Liver (tissue), 9 donors: Measurements from ENCODE around the gene ADH7. TPM values are rescaled to one million over a fixed set of nuclear protein-coding genes. Genes with fewer than 3 reads are reported as not detected.
A peak's percentile ranks its signal among the peaks of the same experiment; 100 is the strongest.

Source experiments
- DNase-seq: peaks from one replicate; pipeline ENCODE4 v3.0.0-alpha.2; 2017; ENCODE audit warnings: low spot score
- H3K27ac ChIP-seq, 2 donors: one replicate each; pipeline ENCODE4 v1.7.0; 2013; ENCODE audit warnings: inconsistent platforms in 2 of 2, low read length in 2 of 2, control low read depth in 1 of 2, low read depth in 1 of 2, mild to moderate bottlenecking in 1 of 2
- H3K27me3 ChIP-seq, 4 donors: one replicate each; pipeline versions ENCODE4 v1.6.1 to v1.7.0; 2013; ENCODE audit warnings: low read length in 3 of 4, inconsistent platforms in 1 of 4, mild to moderate bottlenecking in 1 of 4, moderate library complexity in 1 of 4; ENCODE audit not compliant: control insufficient read depth in 4 of 4, insufficient read depth in 4 of 4
- H3K36me3 ChIP-seq, 4 donors: one replicate each; pipeline versions ENCODE4 v1.6.1 to v1.7.0; 2013; ENCODE audit warnings: low read length in 3 of 4, mild to moderate bottlenecking in 3 of 4, low read depth in 1 of 4, moderate library complexity in 1 of 4; ENCODE audit not compliant: control insufficient read depth in 4 of 4, insufficient read depth in 3 of 4
- H3K4me1 ChIP-seq, 4 donors: one replicate each; pipeline versions ENCODE4 v1.6.1 to v1.7.0; 2013; ENCODE audit warnings: low read length in 3 of 4, mild to moderate bottlenecking in 3 of 4, moderate library complexity in 1 of 4; ENCODE audit not compliant: control insufficient read depth in 4 of 4, insufficient read depth in 4 of 4
- H3K4me3 ChIP-seq, 3 donors: one replicate each; pipeline versions ENCODE4 v1.6.1 to v1.7.0; 2013; ENCODE audit warnings: low read length in 3 of 3, control low read depth in 1 of 3, low read depth in 1 of 3, mild to moderate bottlenecking in 1 of 3
- H3K9ac ChIP-seq, 2 donors: one replicate each; pipeline ENCODE4 v1.7.0; 2013; ENCODE audit warnings: low read length in 2 of 2, mild to moderate bottlenecking in 2 of 2, moderate library complexity in 2 of 2, control low read depth in 1 of 2, low read depth in 1 of 2
- H3K9me3 ChIP-seq, 4 donors: one replicate each; pipeline versions ENCODE4 v1.6.1 to v1.7.0; 2013; ENCODE audit warnings: low read length in 3 of 4; ENCODE audit not compliant: control insufficient read depth in 4 of 4
- EGR1 ChIP-seq, 2 donors: IDR thresholded peaks; 2 replicates each; pipeline ENCODE4 v1.6.1; 2016 to 2018; ENCODE audit warnings: antibody characterized with exemption in 2 of 2, low read depth in 2 of 2
- FOXA1 ChIP-seq: IDR thresholded peaks from 2 replicates; pipeline ENCODE4 v1.6.1; 2016; ENCODE audit warnings: antibody characterized with exemption
- FOXA2 ChIP-seq: IDR thresholded peaks from 2 replicates; pipeline ENCODE4 v1.6.1; 2016; ENCODE audit warnings: antibody characterized with exemption
- GABPA ChIP-seq, 2 donors: IDR thresholded peaks in 1 of 2; conservative IDR thresholded peaks in 1 of 2; 2 replicates each; pipeline ENCODE4 v1.6.1; 2016; ENCODE audit warnings: antibody characterized with exemption in 2 of 2, mild to moderate bottlenecking in 1 of 2, moderate library complexity in 1 of 2
- HNF4A ChIP-seq, 2 donors: conservative IDR thresholded peaks; 2 replicates each; pipeline ENCODE4 v1.6.1; 2016; ENCODE audit warnings: antibody characterized with exemption in 2 of 2, mild to moderate bottlenecking in 2 of 2
- HNF4G ChIP-seq: IDR thresholded peaks from 2 replicates; pipeline ENCODE4 v1.6.1; 2016; ENCODE audit warnings: antibody characterized with exemption
- NR2F2 ChIP-seq: IDR thresholded peaks from 2 replicates; pipeline ENCODE4 v1.6.1; 2016; ENCODE audit warnings: antibody characterized with exemption
- RXRA ChIP-seq, 2 donors: IDR thresholded peaks; 2 replicates each; pipeline ENCODE4 v1.6.1; 2017 to 2018; ENCODE audit warnings: antibody characterized with exemption in 2 of 2, mild to moderate bottlenecking in 1 of 2
- SP1 ChIP-seq: IDR thresholded peaks from 2 replicates; pipeline ENCODE4 v1.6.1; 2018; ENCODE audit warnings: antibody characterized with exemption, mild to moderate bottlenecking
- TAF1 ChIP-seq: conservative IDR thresholded peaks from 2 replicates; pipeline ENCODE4 v1.6.1; 2016; ENCODE audit warnings: antibody characterized with exemption, mild to moderate bottlenecking
- YY1 ChIP-seq: IDR thresholded peaks from 2 replicates; pipeline ENCODE4 v1.6.1; 2016; ENCODE audit warnings: antibody characterized with exemption, mild to moderate bottlenecking
- WGBS: extraction: QIAGEN DNeasy Blood & Tissue Kit; methylation state at CpG from one replicate; pipeline ENCODE4 v1.1.7; 2013; 5-methylcytosine and 5-hydroxymethylcytosine counted together
- polyA plus RNA-seq, 2 donors: library from polyadenylated mRNA; stranded (reverse) in 1 of 2; unstranded in 1 of 2; fragments of 200-250 nt in 1 of 2; fragments of >200 nt in 1 of 2; fragmentation: Nextera tagmentation in 1 of 2; extraction: Ambion mirVana in 1 of 2; gene quantifications; one replicate each; pipeline versions ENCODE4 v1.2.1 to v1.2.3, GENCODE V29; 2013 to 2015
- total RNA-seq, 2 donors: library from RNA; depleted of rRNA; stranded (reverse); fragments of >200 nt; gene quantifications; one replicate each; pipeline ENCODE4 v1.2.3, GENCODE V29; 2014
- TF ChIP-seq, protein P1 (sequence below): IDR thresholded peaks from 2 replicates; pipeline ENCODE4 v1.6.1; 2016; ENCODE audit warnings: antibody characterized with exemption
- TF ChIP-seq, protein P2 (sequence below): IDR thresholded peaks from 2 replicates; pipeline ENCODE4 v1.6.1; 2016; ENCODE audit warnings: antibody characterized with exemption
- TF ChIP-seq, protein P3 (sequence below): fragments of 150-350 bp; IDR thresholded peaks from 2 replicates; pipeline ENCODE4 v1.5.1; 2017; ENCODE audit warnings: improper control_type of control experiment, low read depth, low read length; ENCODE audit not compliant: missing input control
- TF ChIP-seq, protein P4 (sequence below): IDR thresholded peaks from 2 replicates; pipeline ENCODE4 v1.6.1; 2016; ENCODE audit warnings: antibody characterized with exemption, mild to moderate bottlenecking
- TF ChIP-seq, protein P5 (sequence below): IDR thresholded peaks from 2 replicates; pipeline ENCODE4 v1.6.1; 2016; ENCODE audit warnings: antibody characterized with exemption
- donor health status: healthy.
- donor health status: healthy.
- donor health status: healthy.
- donor health status: healthy.
- donor health status: healthy.

ADH7 gene
- total and polyA plus RNA-seq, 4 donors = under 0.01 TPM; not detected in 3

DNA sequence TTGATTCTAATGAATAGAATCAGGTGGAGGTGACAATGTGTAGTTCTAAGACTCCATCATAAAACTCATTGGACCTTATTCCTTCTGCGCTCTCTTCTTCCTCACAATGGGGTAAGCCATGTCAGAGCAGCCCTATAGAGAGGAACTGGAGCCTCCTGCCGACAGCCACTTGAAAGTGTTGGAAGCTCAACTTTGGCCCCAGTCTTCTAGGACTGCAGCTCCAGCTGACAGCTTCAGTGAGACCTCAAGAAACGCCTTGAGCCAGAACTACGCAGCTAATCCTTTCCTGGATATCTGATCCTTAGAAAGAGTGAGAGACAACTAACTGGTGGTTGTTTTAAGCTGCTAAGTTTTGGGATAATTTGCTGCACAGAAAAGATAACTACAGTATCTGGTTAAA is 22.1 kb upstream of the ADH7 start:
- Histone ChIP-seq H3K36me3 (no peaks in the 10 kb centered on the region), H3K4me1 (peaks cover 7 to 29% (median 23%) of the 10 kb centered on the region in 4 donors), H3K27me3 (no peaks in the 10 kb centered on the region), H3K4me3 (no peak overlapping the region), H3K9ac (no peak overlapping the region), H3K27ac (no peak overlapping the region), H3K9me3 (peaks cover 0 to 6% (median 3%) of the 10 kb centered on the region in 4 donors)
- no peak for TF ChIP-seq YY1
- no peak for TF ChIP-seq HNF4A (conservative IDR thresholded peaks at IDR 0.05)
- TF ChIP-seq FOXA2 = no peak
- no peak for TF ChIP-seq NR2F2
- TF ChIP-seq GABPA (IDR thresholded peaks at IDR 0.05 in 1 of 2, conservative IDR thresholded peaks at IDR 0.05 in 1 of 2) = no peak
- TF ChIP-seq, protein P1, sequence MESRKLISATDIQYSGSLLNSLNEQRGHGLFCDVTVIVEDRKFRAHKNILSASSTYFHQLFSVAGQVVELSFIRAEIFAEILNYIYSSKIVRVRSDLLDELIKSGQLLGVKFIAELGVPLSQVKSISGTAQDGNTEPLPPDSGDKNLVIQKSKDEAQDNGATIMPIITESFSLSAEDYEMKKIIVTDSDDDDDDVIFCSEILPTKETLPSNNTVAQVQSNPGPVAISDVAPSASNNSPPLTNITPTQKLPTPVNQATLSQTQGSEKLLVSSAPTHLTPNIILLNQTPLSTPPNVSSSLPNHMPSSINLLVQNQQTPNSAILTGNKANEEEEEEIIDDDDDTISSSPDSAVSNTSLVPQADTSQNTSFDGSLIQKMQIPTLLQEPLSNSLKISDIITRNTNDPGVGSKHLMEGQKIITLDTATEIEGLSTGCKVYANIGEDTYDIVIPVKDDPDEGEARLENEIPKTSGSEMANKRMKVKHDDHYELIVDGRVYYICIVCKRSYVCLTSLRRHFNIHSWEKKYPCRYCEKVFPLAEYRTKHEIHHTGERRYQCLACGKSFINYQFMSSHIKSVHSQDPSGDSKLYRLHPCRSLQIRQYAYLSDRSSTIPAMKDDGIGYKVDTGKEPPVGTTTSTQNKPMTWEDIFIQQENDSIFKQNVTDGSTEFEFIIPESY = no peak
- TF ChIP-seq, protein P2, sequence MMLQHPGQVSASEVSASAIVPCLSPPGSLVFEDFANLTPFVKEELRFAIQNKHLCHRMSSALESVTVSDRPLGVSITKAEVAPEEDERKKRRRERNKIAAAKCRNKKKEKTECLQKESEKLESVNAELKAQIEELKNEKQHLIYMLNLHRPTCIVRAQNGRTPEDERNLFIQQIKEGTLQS = no peak
- TF ChIP-seq, protein P3, sequence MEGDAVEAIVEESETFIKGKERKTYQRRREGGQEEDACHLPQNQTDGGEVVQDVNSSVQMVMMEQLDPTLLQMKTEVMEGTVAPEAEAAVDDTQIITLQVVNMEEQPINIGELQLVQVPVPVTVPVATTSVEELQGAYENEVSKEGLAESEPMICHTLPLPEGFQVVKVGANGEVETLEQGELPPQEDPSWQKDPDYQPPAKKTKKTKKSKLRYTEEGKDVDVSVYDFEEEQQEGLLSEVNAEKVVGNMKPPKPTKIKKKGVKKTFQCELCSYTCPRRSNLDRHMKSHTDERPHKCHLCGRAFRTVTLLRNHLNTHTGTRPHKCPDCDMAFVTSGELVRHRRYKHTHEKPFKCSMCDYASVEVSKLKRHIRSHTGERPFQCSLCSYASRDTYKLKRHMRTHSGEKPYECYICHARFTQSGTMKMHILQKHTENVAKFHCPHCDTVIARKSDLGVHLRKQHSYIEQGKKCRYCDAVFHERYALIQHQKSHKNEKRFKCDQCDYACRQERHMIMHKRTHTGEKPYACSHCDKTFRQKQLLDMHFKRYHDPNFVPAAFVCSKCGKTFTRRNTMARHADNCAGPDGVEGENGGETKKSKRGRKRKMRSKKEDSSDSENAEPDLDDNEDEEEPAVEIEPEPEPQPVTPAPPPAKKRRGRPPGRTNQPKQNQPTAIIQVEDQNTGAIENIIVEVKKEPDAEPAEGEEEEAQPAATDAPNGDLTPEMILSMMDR = no peak
- TF ChIP-seq HNF4G = no peak
- no peak for TF ChIP-seq RXRA (IDR thresholded peaks at IDR 0.05)
- TF ChIP-seq, protein P4, sequence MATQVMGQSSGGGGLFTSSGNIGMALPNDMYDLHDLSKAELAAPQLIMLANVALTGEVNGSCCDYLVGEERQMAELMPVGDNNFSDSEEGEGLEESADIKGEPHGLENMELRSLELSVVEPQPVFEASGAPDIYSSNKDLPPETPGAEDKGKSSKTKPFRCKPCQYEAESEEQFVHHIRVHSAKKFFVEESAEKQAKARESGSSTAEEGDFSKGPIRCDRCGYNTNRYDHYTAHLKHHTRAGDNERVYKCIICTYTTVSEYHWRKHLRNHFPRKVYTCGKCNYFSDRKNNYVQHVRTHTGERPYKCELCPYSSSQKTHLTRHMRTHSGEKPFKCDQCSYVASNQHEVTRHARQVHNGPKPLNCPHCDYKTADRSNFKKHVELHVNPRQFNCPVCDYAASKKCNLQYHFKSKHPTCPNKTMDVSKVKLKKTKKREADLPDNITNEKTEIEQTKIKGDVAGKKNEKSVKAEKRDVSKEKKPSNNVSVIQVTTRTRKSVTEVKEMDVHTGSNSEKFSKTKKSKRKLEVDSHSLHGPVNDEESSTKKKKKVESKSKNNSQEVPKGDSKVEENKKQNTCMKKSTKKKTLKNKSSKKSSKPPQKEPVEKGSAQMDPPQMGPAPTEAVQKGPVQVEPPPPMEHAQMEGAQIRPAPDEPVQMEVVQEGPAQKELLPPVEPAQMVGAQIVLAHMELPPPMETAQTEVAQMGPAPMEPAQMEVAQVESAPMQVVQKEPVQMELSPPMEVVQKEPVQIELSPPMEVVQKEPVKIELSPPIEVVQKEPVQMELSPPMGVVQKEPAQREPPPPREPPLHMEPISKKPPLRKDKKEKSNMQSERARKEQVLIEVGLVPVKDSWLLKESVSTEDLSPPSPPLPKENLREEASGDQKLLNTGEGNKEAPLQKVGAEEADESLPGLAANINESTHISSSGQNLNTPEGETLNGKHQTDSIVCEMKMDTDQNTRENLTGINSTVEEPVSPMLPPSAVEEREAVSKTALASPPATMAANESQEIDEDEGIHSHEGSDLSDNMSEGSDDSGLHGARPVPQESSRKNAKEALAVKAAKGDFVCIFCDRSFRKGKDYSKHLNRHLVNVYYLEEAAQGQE = no peak
- TF ChIP-seq, protein P5, sequence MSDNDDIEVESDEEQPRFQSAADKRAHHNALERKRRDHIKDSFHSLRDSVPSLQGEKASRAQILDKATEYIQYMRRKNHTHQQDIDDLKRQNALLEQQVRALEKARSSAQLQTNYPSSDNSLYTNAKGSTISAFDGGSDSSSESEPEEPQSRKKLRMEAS = no peak
- no peak for TF ChIP-seq SP1
- TF ChIP-seq FOXA1 = no peak
- no peak for DNase-seq
- WGBS = 88% methylated on average over 4 of the region's 4 CpGs

DNA sequence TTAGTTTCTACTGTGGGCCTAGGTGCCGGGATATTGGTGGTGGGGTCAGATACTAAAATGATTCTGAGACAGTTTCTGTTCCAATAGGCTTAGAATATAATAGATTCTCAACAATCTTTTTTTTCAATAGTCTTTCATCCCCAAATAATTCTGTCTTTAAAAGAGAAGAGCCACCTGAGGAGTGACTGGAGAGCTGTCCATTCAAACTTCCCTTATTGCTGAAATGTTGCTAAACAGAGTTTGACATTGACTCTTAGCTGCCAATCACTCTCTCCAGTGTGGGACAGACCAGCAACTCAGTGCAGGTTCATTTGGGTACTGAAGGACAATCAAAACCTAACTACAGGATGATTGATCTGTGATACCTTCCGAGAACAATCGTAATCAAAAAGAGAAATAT is 12.4 kb upstream of the ADH7 start:
- DNase-seq = no peak
- Histone ChIP-seq H3K9me3 (peaks cover 0 to 6% (median 2%) of the 10 kb centered on the region in 4 donors), H3K4me3 (no peak overlapping the region), H3K36me3 (no peaks in the 10 kb centered on the region), H3K4me1 (no peaks in the 10 kb centered on the region), H3K9ac (no peak overlapping the region), H3K27me3 (no peaks in the 10 kb centered on the region), H3K27ac (no peak overlapping the region)
- WGBS = 97% methylated on average over 3 of the region's 3 CpGs
- TF ChIP-seq, protein P4 = peak; percentile 68
- no peak for TF ChIP-seq EGR1 (IDR thresholded peaks at IDR 0.05; ENCODE audit: low read depth in 2 of 2)
- TF ChIP-seq GABPA (IDR thresholded peaks at IDR 0.05 in 1 of 2, conservative IDR thresholded peaks at IDR 0.05 in 1 of 2) = no peak
- TF ChIP-seq TAF1 = no peak
- no peak for TF ChIP-seq HNF4G
- no peak for TF ChIP-seq FOXA1
- TF ChIP-seq, protein P3 = no peak
- no peak for TF ChIP-seq HNF4A (conservative IDR thresholded peaks at IDR 0.05)
